ENCODE measurements around the gene PRKCA.

The PRKCA gene

GRCh38 chr17:66663041-66663606 lies 360.7 kb downstream of the PRKCA start:
- no peak for DNase-seq (ENCODE audit: low read depth in 1 of 2, low spot score in 1 of 2)
- no peaks in the 10 kb centered on the region for H3K27me3 ChIP-seq (ENCODE audit: insufficient read depth, poor library complexity, severe bottlenecking)
- no peak overlapping the region for H3K27ac ChIP-seq (replicated peaks)
- no peak overlapping the region for H3K4me3 ChIP-seq (replicated peaks; ENCODE audit: insufficient read depth, low read length)
- TF ChIP-seq SPI1 (IDR thresholded peaks at IDR 0.05; ENCODE audit: borderline replicate concordance, low read depth) = no peak
- no peak for TF ChIP-seq POLR2AphosphoS5 (IDR thresholded peaks at IDR 0.05; ENCODE audit: low read depth)
- TF ChIP-seq CTCF (IDR thresholded peaks at IDR 0.05; ENCODE audit: insufficient read depth, low read length) = no peak
- TF ChIP-seq, protein P1, sequence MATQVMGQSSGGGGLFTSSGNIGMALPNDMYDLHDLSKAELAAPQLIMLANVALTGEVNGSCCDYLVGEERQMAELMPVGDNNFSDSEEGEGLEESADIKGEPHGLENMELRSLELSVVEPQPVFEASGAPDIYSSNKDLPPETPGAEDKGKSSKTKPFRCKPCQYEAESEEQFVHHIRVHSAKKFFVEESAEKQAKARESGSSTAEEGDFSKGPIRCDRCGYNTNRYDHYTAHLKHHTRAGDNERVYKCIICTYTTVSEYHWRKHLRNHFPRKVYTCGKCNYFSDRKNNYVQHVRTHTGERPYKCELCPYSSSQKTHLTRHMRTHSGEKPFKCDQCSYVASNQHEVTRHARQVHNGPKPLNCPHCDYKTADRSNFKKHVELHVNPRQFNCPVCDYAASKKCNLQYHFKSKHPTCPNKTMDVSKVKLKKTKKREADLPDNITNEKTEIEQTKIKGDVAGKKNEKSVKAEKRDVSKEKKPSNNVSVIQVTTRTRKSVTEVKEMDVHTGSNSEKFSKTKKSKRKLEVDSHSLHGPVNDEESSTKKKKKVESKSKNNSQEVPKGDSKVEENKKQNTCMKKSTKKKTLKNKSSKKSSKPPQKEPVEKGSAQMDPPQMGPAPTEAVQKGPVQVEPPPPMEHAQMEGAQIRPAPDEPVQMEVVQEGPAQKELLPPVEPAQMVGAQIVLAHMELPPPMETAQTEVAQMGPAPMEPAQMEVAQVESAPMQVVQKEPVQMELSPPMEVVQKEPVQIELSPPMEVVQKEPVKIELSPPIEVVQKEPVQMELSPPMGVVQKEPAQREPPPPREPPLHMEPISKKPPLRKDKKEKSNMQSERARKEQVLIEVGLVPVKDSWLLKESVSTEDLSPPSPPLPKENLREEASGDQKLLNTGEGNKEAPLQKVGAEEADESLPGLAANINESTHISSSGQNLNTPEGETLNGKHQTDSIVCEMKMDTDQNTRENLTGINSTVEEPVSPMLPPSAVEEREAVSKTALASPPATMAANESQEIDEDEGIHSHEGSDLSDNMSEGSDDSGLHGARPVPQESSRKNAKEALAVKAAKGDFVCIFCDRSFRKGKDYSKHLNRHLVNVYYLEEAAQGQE (IDR thresholded peaks at IDR 0.05; ENCODE audit: insufficient replicate concordance, low read depth) = no peak
- TF ChIP-seq GABPA (IDR thresholded peaks at IDR 0.05; ENCODE audit: low read depth) = no peak

DNA sequence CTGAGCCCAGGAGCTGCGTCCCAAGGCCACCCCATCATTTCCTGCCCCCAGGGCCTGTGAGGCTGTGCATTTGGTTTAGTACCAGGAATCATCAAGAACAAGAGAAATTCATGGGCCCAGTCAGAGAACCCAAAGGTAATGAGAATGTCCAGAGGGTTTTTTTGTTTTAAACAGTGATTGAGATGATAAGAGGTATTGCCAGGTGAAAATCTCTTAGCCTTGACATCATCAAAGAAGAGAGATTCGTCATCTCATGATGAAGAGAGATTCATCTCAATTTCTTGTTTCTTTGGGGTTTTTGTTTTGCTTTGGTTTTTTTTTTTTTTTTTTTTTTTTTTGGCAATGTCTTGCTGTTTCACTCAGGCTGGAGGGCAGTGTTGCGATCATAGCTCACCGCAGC lies 361.9 kb downstream of the PRKCA start:
- no peak for DNase-seq (ENCODE audit: low read depth in 1 of 2, low spot score in 1 of 2)
- TF ChIP-seq POLR2AphosphoS5 (IDR thresholded peaks at IDR 0.05; ENCODE audit: low read depth) (no peak), GABPA (IDR thresholded peaks at IDR 0.05; ENCODE audit: low read depth) (no peak), SPI1 (IDR thresholded peaks at IDR 0.05; ENCODE audit: borderline replicate concordance, low read depth) (no peak), CTCF (IDR thresholded peaks at IDR 0.05; ENCODE audit: insufficient read depth, low read length) (no peak)
- TF ChIP-seq, protein P1 (IDR thresholded peaks at IDR 0.05; ENCODE audit: insufficient replicate concordance, low read depth) = no peak
- Histone ChIP-seq H3K4me3 (replicated peaks; ENCODE audit: insufficient read depth, low read length) (no peak overlapping the region), H3K27me3 (ENCODE audit: insufficient read depth, poor library complexity, severe bottlenecking) (no peaks in the 10 kb centered on the region), H3K27ac (replicated peaks) (no peak overlapping the region)

GRCh38 chr17:66665194-66665593 lies 362.8 kb downstream of the PRKCA start:
- Histone ChIP-seq H3K27me3 (ENCODE audit: insufficient read depth, poor library complexity, severe bottlenecking) (no peaks in the 10 kb centered on the region), H3K4me3 (replicated peaks; ENCODE audit: insufficient read depth, low read length) (no peak overlapping the region), H3K27ac (replicated peaks) (no peak overlapping the region)
- no peak for DNase-seq (ENCODE audit: low read depth in 1 of 2, low spot score in 1 of 2)
- TF ChIP-seq GABPA (IDR thresholded peaks at IDR 0.05; ENCODE audit: low read depth) = no peak
- TF ChIP-seq, protein P1 (IDR thresholded peaks at IDR 0.05; ENCODE audit: insufficient replicate concordance, low read depth) = no peak
- no peak for TF ChIP-seq POLR2AphosphoS5 (IDR thresholded peaks at IDR 0.05; ENCODE audit: low read depth)
- no peak for TF ChIP-seq SPI1 (IDR thresholded peaks at IDR 0.05; ENCODE audit: borderline replicate concordance, low read depth)
- TF ChIP-seq CTCF (IDR thresholded peaks at IDR 0.05; ENCODE audit: insufficient read depth, low read length) = no peak

All from HL-60 (cell line).